ENCODE results near the gene SARDH.

Gene SARDH

GRCh38 chr9:133780962-133781827 lies 43.0 kb upstream of the SARDH start:
- FAIRE-seq (no peak), DNase-seq (ENCODE audit: insufficient read length) (no peak)
- TF ChIP-seq POLR2A (IDR thresholded peaks at IDR 0.05; ENCODE audit: low read depth, low read length): no peak
- TF ChIP-seq TAF1 (IDR thresholded peaks at IDR 0.05; ENCODE audit: borderline replicate concordance, low read depth, low read length): no peak
- TF ChIP-seq POLR2AphosphoS5 (IDR thresholded peaks at IDR 0.05; ENCODE audit: low read depth, low read length): no peak

- FAIRE-seq: no peak
Measured at GRCh38 chr9:133780404-133780945, 42.3 kb upstream of the SARDH start.

DNA sequence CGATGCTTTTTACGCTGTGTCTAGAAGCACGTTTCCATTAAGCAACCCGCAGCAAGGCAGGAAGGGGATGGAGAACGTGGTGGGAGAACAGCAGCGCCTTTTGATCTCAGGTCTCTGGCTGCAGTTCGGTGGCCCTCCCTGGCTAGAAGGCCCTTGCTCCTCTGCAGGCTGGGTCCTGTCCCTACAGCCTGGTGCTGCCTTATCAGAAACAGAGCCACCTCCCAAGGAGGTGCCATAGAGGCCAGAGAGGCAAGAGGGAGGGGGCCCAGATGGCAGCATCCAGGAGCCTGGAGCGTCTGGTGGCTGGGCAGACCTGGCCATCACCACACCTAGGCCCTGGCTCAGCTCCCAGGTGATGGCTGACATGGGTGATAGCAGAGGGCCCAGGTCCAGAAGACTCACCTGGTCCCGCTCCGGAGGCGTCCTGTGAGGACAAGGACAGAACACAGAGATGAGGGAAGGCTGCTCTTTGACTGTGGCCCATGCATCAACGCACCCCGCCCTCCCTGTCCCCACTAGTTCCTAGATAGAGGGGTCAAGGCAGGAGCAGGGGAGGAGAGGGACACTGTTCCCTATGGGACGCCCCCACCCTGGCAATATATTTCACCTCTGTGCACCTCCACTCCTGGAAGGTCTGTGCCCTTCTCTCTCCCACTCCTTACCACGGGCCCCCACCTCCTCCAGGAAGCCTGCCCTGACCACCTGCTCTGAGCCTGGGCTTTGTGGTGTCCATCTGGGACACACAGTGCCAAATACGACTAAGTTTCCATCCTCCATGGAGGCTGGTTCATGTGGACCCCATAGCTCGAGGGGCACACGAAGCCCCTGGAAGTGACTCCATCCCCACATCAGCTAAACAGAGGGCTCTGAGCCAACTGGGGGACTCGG lies 41.6 kb upstream of the SARDH start:
- no peak for FAIRE-seq
- TF ChIP-seq POLR2AphosphoS5 (IDR thresholded peaks at IDR 0.05; ENCODE audit: low read depth, low read length) (no peak), POLR2A (IDR thresholded peaks at IDR 0.05; ENCODE audit: low read depth, low read length) (no peak), TAF1 (IDR thresholded peaks at IDR 0.05; ENCODE audit: borderline replicate concordance, low read depth, low read length) (no peak)
- DNase-seq (ENCODE audit: insufficient read length): no peak

More at GRCh38 chr9:133780404-133780945, 42.3 kb upstream of the SARDH start:
- TF ChIP-seq POLR2AphosphoS5 (IDR thresholded peaks at IDR 0.05; ENCODE audit: low read depth, low read length): no peak
- no peak for TF ChIP-seq POLR2A (IDR thresholded peaks at IDR 0.05; ENCODE audit: low read depth, low read length)
- no peak for TF ChIP-seq TAF1 (IDR thresholded peaks at IDR 0.05; ENCODE audit: borderline replicate concordance, low read depth, low read length)
- DNase-seq (ENCODE audit: insufficient read length): no peak

- TF ChIP-seq POLR2AphosphoS5 (IDR thresholded peaks at IDR 0.05; ENCODE audit: low read depth, low read length) (no peak), POLR2A (IDR thresholded peaks at IDR 0.05; ENCODE audit: low read depth, low read length) (no peak), TAF1 (IDR thresholded peaks at IDR 0.05; ENCODE audit: borderline replicate concordance, low read depth, low read length) (no peak)
- DNase-seq (ENCODE audit: insufficient read length) (no peak), FAIRE-seq (no peak)
Measured at GRCh38 chr9:133779081-133779480, 40.9 kb upstream of the SARDH start.

DNA sequence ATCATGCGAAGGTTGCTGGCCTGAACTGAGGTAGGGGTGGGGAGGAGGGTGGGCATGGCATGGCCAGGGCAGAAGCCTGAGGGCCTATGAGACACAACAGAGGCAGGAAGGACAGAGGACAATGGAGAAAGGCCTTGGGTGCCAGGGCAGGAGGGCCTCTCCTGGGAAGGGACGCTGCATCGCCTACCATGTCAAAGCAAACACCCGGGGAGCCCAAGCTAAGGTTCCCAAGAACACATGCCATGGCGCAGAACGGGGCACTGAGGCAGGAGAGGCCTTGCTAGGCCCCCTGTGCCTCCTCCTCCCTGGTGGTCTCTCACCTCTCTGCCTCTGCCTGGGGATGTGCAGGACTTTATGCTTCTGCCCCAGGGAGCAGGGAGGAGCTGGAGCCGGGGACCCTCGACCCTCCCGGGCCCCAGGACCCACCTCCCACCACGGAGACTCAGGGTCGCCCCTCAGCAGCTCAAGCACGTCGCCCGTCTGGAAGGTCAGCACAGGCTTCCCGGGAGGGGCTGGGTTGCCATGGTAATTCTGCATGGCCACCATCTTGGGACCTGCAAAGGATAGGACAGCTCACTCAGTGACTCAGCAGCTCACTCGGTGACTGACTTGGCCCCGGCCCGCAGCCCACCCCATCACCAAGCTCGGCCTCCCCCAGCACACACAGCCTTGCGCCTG lies 40.3 kb upstream of the SARDH start:
- DNase-seq (ENCODE audit: insufficient read length): no peak
- FAIRE-seq: no peak
- TF ChIP-seq TAF1 (IDR thresholded peaks at IDR 0.05; ENCODE audit: borderline replicate concordance, low read depth, low read length): no peak
- TF ChIP-seq POLR2A (IDR thresholded peaks at IDR 0.05; ENCODE audit: low read depth, low read length): no peak
- no peak for TF ChIP-seq POLR2AphosphoS5 (IDR thresholded peaks at IDR 0.05; ENCODE audit: low read depth, low read length)

- DNase-seq (ENCODE audit: insufficient read length) (no peak), FAIRE-seq (no peak)
- TF ChIP-seq POLR2AphosphoS5 (IDR thresholded peaks at IDR 0.05; ENCODE audit: low read depth, low read length): no peak
- TF ChIP-seq TAF1 (IDR thresholded peaks at IDR 0.05; ENCODE audit: borderline replicate concordance, low read depth, low read length): no peak
- no peak for TF ChIP-seq POLR2A (IDR thresholded peaks at IDR 0.05; ENCODE audit: low read depth, low read length)
Measured at GRCh38 chr9:133777871-133778270, 39.7 kb upstream of the SARDH start.

DNA sequence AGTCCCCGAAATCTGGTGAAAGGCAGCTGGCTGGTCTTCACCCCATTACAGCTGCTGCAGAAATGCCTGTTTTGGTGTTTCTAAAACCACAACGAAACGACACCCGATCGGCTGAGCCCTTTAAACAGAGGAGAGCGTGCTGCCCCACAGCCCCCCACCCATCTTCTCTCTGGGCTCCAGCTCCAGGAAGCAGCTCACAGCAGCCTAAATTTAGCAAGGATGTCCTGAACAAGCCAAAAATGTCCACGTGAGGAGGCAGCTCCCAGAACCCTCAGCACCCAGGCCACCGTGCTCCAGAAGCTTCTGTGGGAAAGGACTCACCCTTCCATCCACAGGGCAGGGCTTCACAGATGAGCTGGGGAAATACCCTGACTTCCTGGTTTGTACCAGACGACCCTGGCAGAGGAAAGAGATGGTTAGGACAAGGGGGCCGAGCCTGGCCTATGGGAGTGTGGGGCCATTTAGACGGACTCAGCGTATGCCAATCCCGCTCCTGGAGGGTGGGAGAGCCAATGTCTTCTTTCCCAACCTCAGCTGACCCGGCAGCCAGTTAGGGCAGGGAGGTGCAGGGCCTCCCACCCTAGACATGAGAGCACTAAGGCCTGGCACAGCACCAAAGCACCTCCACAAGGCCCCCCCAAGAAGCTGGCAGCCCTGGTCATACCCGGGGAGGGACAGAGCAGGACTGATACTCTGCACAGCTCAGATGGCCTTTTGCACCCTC lies 39.1 kb upstream of the SARDH start:
- TF ChIP-seq TAF1 (IDR thresholded peaks at IDR 0.05; ENCODE audit: borderline replicate concordance, low read depth, low read length) (no peak), POLR2A (IDR thresholded peaks at IDR 0.05; ENCODE audit: low read depth, low read length) (no peak), POLR2AphosphoS5 (IDR thresholded peaks at IDR 0.05; ENCODE audit: low read depth, low read length) (no peak)
- no peak for FAIRE-seq
- no peak for DNase-seq (ENCODE audit: insufficient read length)

DNA sequence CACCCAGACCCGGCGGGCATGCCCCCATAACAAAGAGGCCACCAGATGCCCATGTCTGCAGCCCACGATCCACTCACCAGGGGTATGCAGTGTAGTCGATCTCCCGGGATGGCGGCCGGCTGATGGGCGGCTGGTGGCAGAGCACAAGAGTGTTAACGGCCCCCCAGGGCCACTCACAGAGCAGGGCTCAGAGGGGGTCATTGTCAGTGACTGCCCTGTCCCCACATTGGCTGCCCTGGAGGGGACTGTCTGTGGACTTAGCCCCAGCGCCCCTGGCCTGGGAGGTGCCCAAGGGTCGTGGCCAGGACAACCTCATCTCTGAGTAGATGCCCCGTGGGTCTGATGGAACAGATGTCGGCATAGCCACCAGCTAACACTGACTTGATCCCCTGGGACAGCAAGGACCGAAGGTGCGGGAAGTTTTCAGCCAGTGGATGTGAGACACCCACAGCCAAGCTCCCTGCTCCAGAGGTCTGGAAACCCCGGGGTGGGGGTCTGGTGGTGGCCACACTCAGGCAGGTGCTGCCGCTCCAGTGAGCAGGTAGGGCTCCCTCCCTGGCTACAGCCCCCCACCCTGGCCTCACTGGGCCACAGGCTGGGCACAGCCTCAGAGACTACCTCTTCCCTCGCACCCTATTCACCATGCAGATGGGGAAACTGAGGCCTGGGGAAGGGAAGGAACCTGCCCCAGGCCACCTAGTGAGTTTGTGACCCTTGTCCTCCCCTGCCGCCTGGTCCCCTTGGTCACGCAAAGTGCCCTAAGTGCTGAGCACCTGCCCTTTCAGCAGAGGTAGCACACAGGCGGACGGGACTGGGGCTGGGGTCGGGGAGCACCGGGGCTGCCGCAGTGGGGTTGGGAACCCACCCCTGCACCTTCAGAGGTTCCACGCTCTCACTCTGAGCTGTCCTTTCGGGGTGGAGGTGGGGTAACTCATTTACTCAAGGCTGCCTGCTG lies 38.1 kb upstream of the SARDH start:
- FAIRE-seq: no peak
- no peak for DNase-seq (ENCODE audit: insufficient read length)
- TF ChIP-seq TAF1 (IDR thresholded peaks at IDR 0.05; ENCODE audit: borderline replicate concordance, low read depth, low read length) (no peak), POLR2A (IDR thresholded peaks at IDR 0.05; ENCODE audit: low read depth, low read length) (no peak), POLR2AphosphoS5 (IDR thresholded peaks at IDR 0.05; ENCODE audit: low read depth, low read length) (no peak; the same call in 1 of the 2 replicates)

DNA sequence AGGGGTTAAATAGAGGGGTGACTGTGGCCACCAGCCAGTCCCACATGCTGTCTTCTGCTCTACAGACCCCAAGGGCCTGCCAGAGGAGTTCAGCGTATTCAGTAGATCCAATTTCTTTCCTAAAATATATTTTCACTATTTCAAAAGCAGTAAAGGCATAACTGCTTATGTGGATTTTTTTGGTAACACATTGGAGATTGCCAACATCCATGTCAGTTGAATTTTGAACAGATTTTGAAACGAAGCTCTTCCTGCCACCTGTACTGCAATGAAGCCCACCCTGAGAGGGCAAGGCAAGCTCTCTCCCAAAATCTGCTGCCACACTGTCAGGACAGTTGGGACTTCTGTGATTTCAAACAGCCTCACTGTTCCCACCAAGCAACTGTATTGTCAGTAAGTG lies 37.1 kb upstream of the SARDH start:
- FAIRE-seq (no peak), DNase-seq (ENCODE audit: insufficient read length) (no peak)
- TF ChIP-seq TAF1 (IDR thresholded peaks at IDR 0.05; ENCODE audit: borderline replicate concordance, low read depth, low read length): no peak
- TF ChIP-seq POLR2AphosphoS5 (IDR thresholded peaks at IDR 0.05; ENCODE audit: low read depth, low read length): no peak
- TF ChIP-seq POLR2A (IDR thresholded peaks at IDR 0.05; ENCODE audit: low read depth, low read length): no peak
